HCT116 (cell line): Measurements from ENCODE around the gene FAM168A. TPM values are rescaled to one million over a fixed set of nuclear protein-coding genes. Genes with fewer than 3 reads are reported as not detected.

Experiments
- ATAC-seq: fragments of 200-7000 bp; cut with Tn5 transposase; 2 replicates; pipeline ENCODE4 v1.9.1; 2020; ENCODE audit warnings: mild to moderate bottlenecking, moderate library complexity
- BruUV-seq: library from RNA; stranded (reverse); fragments of 400-500 nt; replicated peaks from 2 replicates; lab custom pipeline; 2021; lab: Mats Ljungman, UMichigan
- CTCF ChIA-PET: fragments of 300-600 bp; sonication (Branson Sonifier 250); formaldehyde crosslinking; loops from one replicate; lab custom pipeline; 2021; ENCODE audit warnings: antibody characterized with exemption; lab: Charles Lee
- POLR2A ChIA-PET: fragments of 300-600, 350-600 bp; sonication (Branson Sonifier 250); formaldehyde crosslinking; loops from one replicate; lab custom pipeline; 2021; ENCODE audit warnings: antibody characterized with exemption; lab: Charles Lee
- RAD21 ChIA-PET, 2 experiments: fragments of 300-600 bp; sonication (Branson Sonifier 250); formaldehyde crosslinking; loops; one replicate each; lab custom pipeline; 2023; ENCODE audit warnings: low total read pairs in 2 of 2; ENCODE audit not compliant: uncharacterized antibody in 2 of 2, unreplicated experiment in 2 of 2, low non-redundant PET in 1 of 2; lab: Charles Lee
- DNase-seq: peaks from one replicate; pipeline ENCODE4 v3.0.0-alpha.2; 2010; ENCODE audit warnings: low read depth, low spot score
- H2AFZ ChIP-seq: fragments of 200-600 bp; shearing (Covaris generic), sonication (generic); 2 replicates; pipeline ENCODE4 v1.6.1; 2017; ENCODE audit warnings: low read depth, mixed run types, mixed read lengths, antibody characterized with exemption, low read length; ENCODE audit not compliant: poor library complexity, severe bottlenecking
- H3K27ac ChIP-seq: 2 replicates; pipeline ENCODE4 v1.5.1; 2012; ENCODE audit warnings: low read depth, low read length
- H3K27me3 ChIP-seq: fragments of 200-600 bp; sonication (generic); 2 replicates; pipeline ENCODE4 v1.6.1; 2016; ENCODE audit warnings: mixed run types, low read length, mixed read lengths; ENCODE audit not compliant: insufficient read depth
- H3K36me3 ChIP-seq, 2 experiments: fragments of 200-500 bp in 1 of 2; fragments of 200-600 bp in 1 of 2; sonication (Bioruptor generic) in 1 of 2; sonication (generic) in 1 of 2; 2 replicates each; pipeline versions ENCODE4 v1.5.1 to v1.6.1; 2014 to 2016; ENCODE audit warnings: low read length in 2 of 2, inconsistent platforms in 1 of 2, mixed read lengths in 1 of 2, mixed run types in 1 of 2; ENCODE audit not compliant: insufficient read depth in 2 of 2, control insufficient read depth in 1 of 2
- H3K4me1 ChIP-seq, 2 experiments: fragments of 200-600 bp in 1 of 2; sonication (generic) in 1 of 2; 2 replicates each; pipeline versions ENCODE4 v1.5.1 to v1.6.1; 2012 to 2017; ENCODE audit warnings: low read length in 2 of 2, inconsistent platforms in 1 of 2, mild to moderate bottlenecking in 1 of 2, mixed read lengths in 1 of 2, mixed run types in 1 of 2, moderate library complexity in 1 of 2; ENCODE audit not compliant: insufficient read depth in 2 of 2, control insufficient read depth in 1 of 2
- H3K4me2 ChIP-seq: fragments of 200-600 bp; sonication (generic); 2 replicates; pipeline ENCODE4 v1.6.1; 2017; ENCODE audit warnings: mixed run types, low read length, mixed read lengths
- H3K4me3 ChIP-seq, 2 experiments: fragments of 200-600 bp in 1 of 2; sonication (generic) in 1 of 2; replicated peaks in 1 of 2; 2 replicates each; pipeline ENCODE4 v1.5.1; 2011 to 2016; ENCODE audit warnings: low read length in 2 of 2, control low read depth in 1 of 2, low read depth in 1 of 2, mild to moderate bottlenecking in 1 of 2, mixed read lengths in 1 of 2, mixed run types in 1 of 2
- H3K79me2 ChIP-seq: fragments of 200-600 bp; sonication (generic); 2 replicates; pipeline ENCODE4 v1.6.1; 2017; ENCODE audit warnings: mild to moderate bottlenecking, mixed run types, low read length, moderate library complexity, mixed read lengths; ENCODE audit not compliant: insufficient read depth
- H3K9ac ChIP-seq: fragments of 200-600 bp; sonication (generic); 2 replicates; pipeline ENCODE4 v1.6.1; 2016; ENCODE audit warnings: low read length, mixed read lengths
- H3K9me2 ChIP-seq: fragments of 200-600 bp; sonication (generic), shearing (Covaris generic); 2 replicates; pipeline ENCODE4 v1.6.1; 2017; ENCODE audit warnings: mixed run types, mild to moderate bottlenecking, moderate library complexity; ENCODE audit not compliant: insufficient read depth
- H3K9me3 ChIP-seq, 2 experiments: fragments of 200-500 bp in 1 of 2; fragments of 200-600 bp in 1 of 2; sonication (Bioruptor generic) in 1 of 2; sonication (generic) in 1 of 2; 2 replicates each; pipeline ENCODE4 v1.6.1; 2014 to 2017; ENCODE audit warnings: low read length in 2 of 2, mixed read lengths in 2 of 2, inconsistent platforms in 1 of 2, low read depth in 1 of 2, mild to moderate bottlenecking in 1 of 2, mixed run types in 1 of 2, moderate library complexity in 1 of 2; ENCODE audit not compliant: control insufficient read depth in 1 of 2, insufficient read depth in 1 of 2
- H4K20me1 ChIP-seq: fragments of 200-600 bp; sonication (generic), shearing (Covaris generic); 2 replicates; pipeline ENCODE4 v1.6.1; 2017; ENCODE audit warnings: mixed run types, mild to moderate bottlenecking, moderate library complexity; ENCODE audit not compliant: insufficient read depth
- ATF3 ChIP-seq: IDR thresholded peaks from 2 replicates; pipeline ENCODE4 v1.6.1; 2012
- CBX3 ChIP-seq: IDR thresholded peaks from 2 replicates; pipeline ENCODE4 v1.6.1; 2012; ENCODE audit warnings: low read depth
- CEBPB ChIP-seq: IDR thresholded peaks from 2 replicates; pipeline ENCODE4 v1.6.1; 2012; ENCODE audit warnings: low read depth
- CTCF ChIP-seq, 3 experiments: fragments of 200-600 bp in 1 of 3; sonication (generic) in 1 of 3; IDR thresholded peaks in 2 of 3; conservative IDR thresholded peaks in 1 of 3; 2 replicates each; pipeline ENCODE4 v1.5.1; 2012 to 2017; ENCODE audit warnings: low read depth in 2 of 3, low read length in 2 of 3, antibody characterized with exemption in 1 of 3, borderline replicate concordance in 1 of 3, control low read depth in 1 of 3, mild to moderate bottlenecking in 1 of 3, mixed read lengths in 1 of 3, mixed run types in 1 of 3, moderate library complexity in 1 of 3; ENCODE audit not compliant: insufficient read depth in 1 of 3
- EGR1 ChIP-seq: IDR thresholded peaks from 2 replicates; pipeline ENCODE4 v1.6.1; 2012; ENCODE audit warnings: low read depth
- ELF1 ChIP-seq: IDR thresholded peaks from 2 replicates; pipeline ENCODE4 v1.6.1; 2012; ENCODE audit warnings: low read depth, borderline replicate concordance
- EZH2phosphoT487 ChIP-seq: fragments of 200-600 bp; IDR thresholded peaks from 2 replicates; pipeline ENCODE4 v1.6.1; 2018; ENCODE audit warnings: antibody characterized with exemption, borderline replicate concordance
- FOSL1 ChIP-seq: IDR thresholded peaks from 2 replicates; pipeline ENCODE4 v1.6.1; 2012; ENCODE audit warnings: low read depth
- JUND ChIP-seq: IDR thresholded peaks from 2 replicates; pipeline ENCODE4 v1.6.1; 2012
- RAD21 ChIP-seq: IDR thresholded peaks from 2 replicates; pipeline ENCODE4 v1.6.1; 2012; ENCODE audit warnings: low read depth, mild to moderate bottlenecking
- SIN3A ChIP-seq: IDR thresholded peaks from 2 replicates; pipeline ENCODE4 v1.6.1; 2012; ENCODE audit warnings: low read depth
- SP1 ChIP-seq: IDR thresholded peaks from 2 replicates; pipeline ENCODE4 v1.6.1; 2012; ENCODE audit warnings: low read depth
- SRF ChIP-seq: IDR thresholded peaks from 2 replicates; pipeline ENCODE4 v1.6.1; 2012; ENCODE audit warnings: low read depth
- ZBTB33 ChIP-seq: IDR thresholded peaks from 2 replicates; pipeline ENCODE4 v1.6.1; 2011; ENCODE audit warnings: mild to moderate bottlenecking, low read length, moderate library complexity; ENCODE audit not compliant: insufficient replicate concordance; ENCODE audit errors: extremely low read depth
- ZFX ChIP-seq: fragments of 450-650 bp; IDR thresholded peaks from 2 replicates; pipeline ENCODE4 v1.6.1; 2017
- intact Hi-C: fragments of 100-400 bp; cut with micrococcal nuclease; formaldehyde crosslinking; loops from 2 replicates; pipeline ENCODE4 v1.10.0; 2022
- total RNA-seq: library from RNA; stranded (reverse); gene quantifications from one replicate; pipeline ENCODE4 v1.2.1, GENCODE V29; 2021; ENCODE audit not compliant: unreplicated experiment

The FAM168A gene
- total RNA-seq, 1 experiment from 2014 or later: 31.5 TPM

- no peak overlapping the region for H2AFZ ChIP-seq
- CTCF ChIA-PET: no interaction called here
- H3K4me1 ChIP-seq: peaks cover 0 to 4% of the 10 kb centered on the region in 2 experiments; a peak in 1 of 4 replicates
- H3K79me2 ChIP-seq: no peaks in the 10 kb centered on the region
- RAD21 ChIA-PET: no interaction called here
- no peak for DNase-seq
- H3K27me3 ChIP-seq: no peaks in the 10 kb centered on the region
- POLR2A ChIA-PET: no interaction called here
- intact Hi-C loops: no loop called here
- no TSS peak for BruUV-seq
- no peaks in the 10 kb centered on the region for H3K36me3 ChIP-seq
- ATAC-seq: no peak
- H3K4me2 ChIP-seq: no peak overlapping the region
- H3K4me3 ChIP-seq: no peak overlapping the region
- H3K9me3 ChIP-seq: no peaks in the 10 kb centered on the region
- H3K27ac ChIP-seq: no peak overlapping the region
- no peaks in the 10 kb centered on the region for H4K20me1 ChIP-seq
- TF ChIP-seq RAD21 (no peak), EZH2phosphoT487 (no peak), SIN3A (no peak), ZBTB33 (no peak), CBX3 (no peak), JUND (no peak)
- no peak overlapping the region for H3K9ac ChIP-seq
- no peaks in the 10 kb centered on the region for H3K9me2 ChIP-seq
These were observed 230.4 kb downstream of the FAM168A start for GRCh38 chr11:73367482-73368024.

GRCh38 chr11:73366953-73367352 lies 231.0 kb downstream of the FAM168A start:
- Histone ChIP-seq H3K9ac (no peak overlapping the region), H4K20me1 (no peaks in the 10 kb centered on the region), H3K4me2 (no peak overlapping the region), H3K79me2 (no peaks in the 10 kb centered on the region), H3K27me3 (no peaks in the 10 kb centered on the region), H3K9me3 (no peaks in the 10 kb centered on the region), H3K4me1 (peaks cover 0 to 6% of the 10 kb centered on the region in 2 experiments; a peak in 1 of 4 replicates), H3K27ac (no peak overlapping the region), H2AFZ (no peak overlapping the region), H3K4me3 (no peak overlapping the region), H3K9me2 (no peaks in the 10 kb centered on the region), H3K36me3 (no peaks in the 10 kb centered on the region; a peak in 1 of 4 replicates)
- intact Hi-C loops: no loop called here
- RAD21 ChIA-PET: no interaction called here
- CTCF ChIA-PET: no interaction called here
- DNase-seq (no peak), ATAC-seq (no peak)
- BruUV-seq: no TSS peak
- POLR2A ChIA-PET: no interaction called here
- TF ChIP-seq CTCF (IDR thresholded peaks at IDR 0.05 in 2 of 3, conservative IDR thresholded peaks at IDR 0.05 in 1 of 3; ENCODE audit: borderline replicate concordance in 1 of 3, insufficient read depth in 1 of 3, low read depth in 2 of 3, low read length in 2 of 3) (no peak), CEBPB (no peak), SRF (no peak), ELF1 (no peak), ZBTB33 (no peak), ZFX (no peak), FOSL1 (no peak), ATF3 (no peak), JUND (no peak), EGR1 (no peak), CBX3 (no peak), RAD21 (no peak), EZH2phosphoT487 (no peak), SP1 (no peak)
